Skin epidermis (tissue), 12 donors: ENCODE data around the gene KRTAP3-1.

Experiments
- H3K27ac ChIP-seq, 21 experiments: fragments of 200-600 bp; sonication (generic) in 11 of 21; one replicate each; pipeline ENCODE4 v1.5.0; 2020; ENCODE audit warnings: mild to moderate bottlenecking in 3 of 21, inconsistent platforms in 2 of 21, moderate library complexity in 2 of 21
- H3K4me3 ChIP-seq, 7 experiments: fragments of 200-600 bp; sonication (generic) in 2 of 7; one replicate each; pipeline ENCODE4 v1.5.0; 2020; ENCODE audit warnings: inconsistent platforms in 2 of 7, mild to moderate bottlenecking in 2 of 7, moderate library complexity in 1 of 7

KRTAP3-1 gene

DNA sequence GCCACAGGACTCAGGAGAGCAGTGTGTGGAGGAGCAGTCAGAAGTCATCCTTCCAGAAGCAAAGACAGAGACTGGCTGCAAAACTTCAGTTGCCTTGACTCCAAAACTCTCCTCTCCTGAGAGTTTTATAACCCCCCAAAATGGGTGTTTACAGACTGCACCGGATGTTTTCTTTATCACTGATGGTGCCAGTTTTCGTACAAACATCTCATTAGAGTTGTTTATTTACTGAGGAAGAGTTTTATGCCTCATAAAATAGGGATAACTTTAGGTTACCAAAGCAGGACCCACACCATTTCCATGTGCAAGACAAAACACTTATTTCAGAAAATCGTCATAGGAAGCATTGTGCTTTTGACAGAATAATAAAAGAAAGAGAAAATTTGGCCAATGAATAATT lies 24.7 kb downstream of the KRTAP3-1 start, which contains the start of gene KRT40:
Gene KRT40 (minus strand): TSS at position 101 of the 400 bp plus-strand sequence. CDS start 53 bp downstream, at position 48.
- H3K27ac ChIP-seq, result no peak within 1 kb of the TSS
- no peak within 1 kb of the TSS for H3K4me3 ChIP-seq

DNA sequence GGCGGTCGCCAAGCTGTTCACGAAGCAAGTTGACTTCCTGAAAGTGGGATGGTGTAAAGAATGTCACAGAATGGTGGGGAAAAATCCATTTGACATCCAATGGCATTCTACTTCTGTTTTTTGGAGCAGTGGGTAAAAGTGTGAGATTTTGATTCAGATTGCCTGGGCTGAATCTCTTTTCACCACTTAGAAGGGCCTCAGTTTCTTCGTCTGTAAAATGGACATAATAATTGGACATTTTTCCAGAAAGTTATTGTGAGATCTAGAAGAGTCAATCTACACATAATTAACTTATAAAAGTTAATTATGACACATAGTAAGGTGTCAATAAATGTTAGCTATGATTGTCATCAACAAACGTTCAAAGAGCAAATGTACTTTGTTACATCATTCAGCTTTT lies 27.8 kb downstream of the KRTAP3-1 start:
- Histone ChIP-seq H3K4me3 (no peak overlapping the region), H3K27ac (no peak overlapping the region)

DNA sequence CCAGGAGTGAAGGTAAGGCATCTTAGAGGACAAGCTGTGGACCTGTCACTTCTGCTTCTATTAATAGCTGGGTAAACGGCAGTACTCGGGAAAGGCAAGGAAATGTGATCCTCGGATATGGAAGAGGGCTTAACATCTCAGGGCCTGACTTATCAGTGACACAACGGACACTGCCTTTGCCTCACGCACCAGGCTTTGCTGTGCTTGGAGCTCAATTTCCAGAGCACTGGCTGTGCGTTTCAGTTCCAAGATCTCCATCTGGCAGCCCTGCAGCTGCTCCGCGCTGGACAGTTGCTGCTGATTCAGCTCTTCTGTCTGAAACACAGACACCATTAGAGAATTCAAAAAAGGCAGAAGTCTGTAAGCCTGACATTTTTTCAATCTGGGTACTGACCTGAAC lies 28.3 kb downstream of the KRTAP3-1 start:
- H3K4me3 ChIP-seq, result no peak overlapping the region
- H3K27ac ChIP-seq, result no peak overlapping the region

DNA sequence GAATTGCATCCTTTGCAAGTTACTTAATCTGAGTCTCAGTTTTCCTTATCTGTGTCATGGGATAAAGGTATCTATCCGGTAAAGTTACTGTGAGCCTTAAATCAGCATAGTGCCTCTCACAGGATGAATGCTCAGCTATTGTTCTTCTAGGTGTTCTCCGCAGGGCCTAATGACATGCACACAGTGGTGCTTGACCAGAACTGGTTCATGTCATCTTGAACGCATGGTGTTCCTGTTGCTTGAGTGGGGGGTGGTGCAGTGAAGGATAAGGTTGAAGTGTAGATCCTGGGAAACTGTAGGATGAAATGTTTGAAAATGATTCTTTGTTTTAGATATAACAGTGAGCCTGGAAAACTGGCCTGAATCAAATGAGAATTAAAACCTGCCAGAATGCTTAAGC lies 28.8 kb downstream of the KRTAP3-1 start:
- no peak overlapping the region for H3K4me3 ChIP-seq

DNA sequence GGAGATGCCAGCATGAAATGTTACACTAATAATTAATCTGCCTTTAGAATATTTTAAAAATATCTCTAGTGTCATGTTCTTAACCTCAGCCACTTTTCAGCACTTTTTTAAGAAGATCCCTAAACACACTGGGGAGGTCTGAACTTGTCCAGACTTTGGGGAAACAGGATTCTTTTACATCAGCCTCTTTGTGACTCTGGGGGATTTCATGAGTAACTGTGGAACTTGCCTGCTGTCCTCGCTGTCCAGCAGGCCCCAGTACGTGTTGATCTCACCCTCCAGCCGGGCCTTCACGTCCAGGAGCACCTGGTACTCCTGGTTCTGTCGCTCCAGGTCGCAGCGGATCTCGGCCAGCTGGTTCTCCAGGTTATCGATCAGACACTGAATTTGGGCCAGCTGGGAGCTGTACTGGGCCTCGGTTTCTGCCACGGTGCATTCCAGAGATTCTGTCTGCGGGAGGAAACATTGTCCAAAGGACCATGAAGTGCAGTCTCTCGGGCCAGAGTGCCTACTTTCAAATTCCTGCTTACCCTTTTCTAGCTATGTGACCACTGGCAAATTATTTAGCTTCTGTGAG lies 30.3 kb downstream of the KRTAP3-1 start:
- Histone ChIP-seq H3K27ac (no peak overlapping the region), H3K4me3 (no peak overlapping the region)

More for the DNA sequence above, 28.8 kb downstream of the KRTAP3-1 start:
- H3K27ac ChIP-seq, result no peak overlapping the region

DNA sequence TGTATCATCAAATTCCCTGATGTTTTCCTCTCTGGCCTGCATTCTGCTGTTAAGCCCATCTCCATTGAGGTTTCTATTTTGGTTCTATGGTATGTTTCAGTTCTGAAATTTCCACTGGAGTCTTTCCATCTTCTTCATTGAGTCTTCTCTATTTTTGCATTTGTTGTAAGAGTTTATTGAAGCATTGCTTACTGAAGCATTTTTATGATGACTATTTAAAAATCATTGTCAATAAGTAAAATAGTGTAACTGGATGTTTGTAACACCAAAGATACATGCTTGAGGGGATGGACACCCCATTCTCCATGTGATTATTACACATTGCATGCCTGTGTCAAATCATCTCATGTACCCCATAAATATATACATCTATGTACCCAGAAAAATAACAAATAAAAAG lies 33.4 kb downstream of the KRTAP3-1 start:
- Histone ChIP-seq H3K4me3 (no peak overlapping the region), H3K27ac (no peak overlapping the region)

DNA sequence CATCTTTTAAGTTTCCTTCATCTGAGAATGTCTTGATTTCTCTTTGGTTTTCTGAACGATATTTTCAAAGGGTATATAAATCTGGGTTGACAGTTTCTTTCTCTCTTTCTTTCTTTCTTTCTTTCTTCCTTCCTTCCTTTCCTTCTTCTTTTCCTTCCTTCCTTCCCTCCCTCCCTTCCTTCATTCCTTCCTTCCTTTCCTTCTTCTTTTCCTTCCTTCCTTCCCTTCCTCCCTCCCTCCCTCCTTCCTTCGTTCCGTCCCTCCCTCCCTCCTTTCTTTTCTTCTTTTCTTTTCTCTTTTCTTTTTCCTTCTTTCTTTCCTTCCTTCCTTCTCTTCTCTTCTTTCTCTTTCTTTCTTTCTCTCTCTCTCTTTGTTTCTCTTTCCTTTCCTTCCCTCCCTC lies 34.6 kb downstream of the KRTAP3-1 start:
- Histone ChIP-seq H3K27ac (no peak overlapping the region), H3K4me3 (no peak overlapping the region)

DNA sequence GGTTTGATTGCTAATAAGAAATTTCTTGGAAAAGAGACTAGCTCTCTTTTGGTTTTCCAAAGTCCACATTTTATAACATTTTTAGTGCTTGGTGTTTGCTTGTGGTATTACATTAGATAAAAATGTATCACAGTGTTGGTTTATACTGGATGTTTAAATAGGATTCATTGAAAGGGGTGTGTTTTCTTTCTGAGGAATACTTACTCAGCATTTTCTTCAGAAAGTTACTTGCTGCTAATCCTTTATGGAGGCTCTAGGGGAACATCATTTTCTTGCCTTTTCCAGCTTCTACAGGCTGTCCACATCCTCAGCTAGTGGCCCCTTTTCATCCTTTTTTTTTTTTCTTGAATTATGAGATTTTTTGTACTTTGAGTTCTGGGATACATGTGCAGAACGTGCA lies 41.3 kb downstream of the KRTAP3-1 start:
- Histone ChIP-seq H3K4me3 (no peak overlapping the region), H3K27ac (no peak overlapping the region)

DNA sequence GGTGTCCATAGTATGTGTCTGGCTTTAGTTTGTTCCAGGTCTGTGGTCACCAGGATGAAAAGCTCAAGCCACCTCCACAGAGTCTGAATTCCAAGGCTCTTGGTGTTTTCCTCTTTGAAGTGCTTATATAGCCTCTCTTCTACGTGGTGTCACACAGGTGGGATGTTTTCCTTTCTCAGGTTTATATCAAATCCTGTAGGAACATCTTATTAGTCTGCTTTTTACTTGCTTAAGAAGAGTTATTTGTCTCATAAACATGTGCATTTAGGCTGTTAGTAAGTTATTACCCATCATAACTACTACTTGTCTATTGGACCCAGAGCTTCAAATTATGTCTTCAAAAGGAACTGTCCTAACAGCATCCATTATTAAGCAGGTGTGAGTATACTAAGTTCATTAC lies 42.1 kb downstream of the KRTAP3-1 start, which contains the start of gene KRT39:
Gene KRT39 (minus strand): TSS at position 101 of the 400 bp plus-strand sequence. CDS start 92 bp downstream, at position 9.
- no peak within 1 kb of the TSS for H3K27ac ChIP-seq
- H3K4me3 ChIP-seq, result no peak within 1 kb of the TSS

DNA sequence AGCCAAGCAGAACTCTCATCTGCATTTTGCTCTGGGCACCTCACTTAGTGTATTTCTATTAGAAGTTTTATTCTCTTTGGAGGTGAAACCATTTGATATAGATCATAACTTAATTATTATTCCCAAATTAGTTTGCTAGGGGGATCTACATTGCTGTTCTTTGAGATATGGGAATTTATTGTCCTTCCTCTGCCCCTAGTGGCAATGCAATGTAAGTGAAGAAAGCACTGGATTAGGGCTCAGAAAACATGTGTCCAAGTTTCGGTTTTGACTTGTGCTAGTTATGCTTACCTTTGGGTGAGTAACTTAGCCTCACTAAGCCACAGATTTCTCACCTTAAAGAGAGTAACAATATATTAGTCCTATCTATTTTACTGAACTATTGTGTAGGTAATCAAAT lies 45.1 kb downstream of the KRTAP3-1 start:
- no peak overlapping the region for H3K27ac ChIP-seq
- no peak overlapping the region for H3K4me3 ChIP-seq

DNA sequence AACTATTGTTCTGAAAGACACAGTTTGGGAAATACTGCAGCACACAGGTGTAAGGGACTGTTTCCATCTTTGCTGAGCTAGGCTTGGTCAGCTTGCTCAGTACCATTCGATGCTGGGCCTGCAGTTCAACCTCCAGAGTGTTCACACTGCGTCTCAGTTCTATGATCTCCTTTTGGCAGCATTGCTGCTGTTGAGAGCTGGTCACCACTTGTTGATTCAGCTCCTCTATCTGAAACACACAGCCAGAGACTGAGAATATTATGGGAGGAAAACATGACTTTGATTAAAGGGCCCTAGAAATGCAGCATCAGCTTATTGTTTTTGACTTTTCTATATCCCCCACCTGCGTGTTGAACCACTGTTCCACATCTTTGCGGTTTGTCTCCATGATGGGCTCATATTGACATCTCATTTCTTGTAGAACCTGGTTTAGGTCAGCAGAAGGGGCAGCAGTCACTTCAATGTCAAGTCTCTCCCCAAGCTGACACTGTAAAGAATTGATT lies 46.8 kb downstream of the KRTAP3-1 start:
- H3K27ac ChIP-seq, result no peak overlapping the region
- H3K4me3 ChIP-seq, result no peak overlapping the region

DNA sequence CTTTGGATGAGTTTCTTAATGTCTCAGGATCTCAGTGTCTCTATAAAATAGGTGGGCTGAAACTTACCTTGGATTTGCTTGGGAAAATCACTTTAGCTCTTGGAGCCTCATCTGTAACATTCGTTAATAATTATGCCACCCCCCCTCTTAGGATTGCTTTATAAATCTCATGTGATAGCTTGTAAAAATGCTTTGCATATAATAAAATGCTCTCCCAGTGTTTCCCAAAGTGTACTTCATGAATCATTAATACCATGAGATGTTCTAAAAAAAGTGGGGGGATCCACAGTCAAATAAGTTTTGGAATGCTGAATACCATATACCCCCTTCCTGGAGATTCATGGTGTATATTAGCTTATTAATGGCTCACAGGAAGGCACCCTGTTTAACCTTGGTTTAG lies 47.3 kb downstream of the KRTAP3-1 start:
- H3K27ac ChIP-seq, result no peak overlapping the region

DNA sequence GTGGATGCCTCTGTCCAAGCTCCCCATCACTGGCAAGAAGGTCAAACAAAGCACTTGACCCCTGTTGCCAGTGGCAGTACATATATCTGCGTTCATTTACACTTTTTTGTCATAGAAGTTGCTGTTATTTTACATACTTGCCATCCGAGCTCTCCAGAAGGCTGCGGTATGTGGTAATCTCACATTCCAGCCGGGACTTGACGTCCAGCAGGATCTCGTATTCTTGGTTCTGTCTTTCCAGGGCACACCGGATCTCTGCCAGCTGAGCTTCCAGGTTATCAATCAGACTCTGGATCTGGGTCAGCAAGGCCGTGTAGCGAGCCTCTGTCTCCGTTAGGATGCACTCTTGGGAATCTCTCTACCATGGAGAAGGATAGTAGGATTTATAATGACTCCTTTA lies 48.8 kb downstream of the KRTAP3-1 start:
- Histone ChIP-seq H3K4me3 (no peak overlapping the region), H3K27ac (no peak overlapping the region)

More for the DNA sequence above, 47.3 kb downstream of the KRTAP3-1 start:
- no peak overlapping the region for H3K4me3 ChIP-seq
